ENCODE results near the gene LEO1. TPM values are rescaled to one million over a fixed set of nuclear protein-coding genes. Genes with fewer than 3 reads are reported as not detected.

Gene LEO1
- 38.2 TPM in 2 replicates for total RNA-seq

DNA sequence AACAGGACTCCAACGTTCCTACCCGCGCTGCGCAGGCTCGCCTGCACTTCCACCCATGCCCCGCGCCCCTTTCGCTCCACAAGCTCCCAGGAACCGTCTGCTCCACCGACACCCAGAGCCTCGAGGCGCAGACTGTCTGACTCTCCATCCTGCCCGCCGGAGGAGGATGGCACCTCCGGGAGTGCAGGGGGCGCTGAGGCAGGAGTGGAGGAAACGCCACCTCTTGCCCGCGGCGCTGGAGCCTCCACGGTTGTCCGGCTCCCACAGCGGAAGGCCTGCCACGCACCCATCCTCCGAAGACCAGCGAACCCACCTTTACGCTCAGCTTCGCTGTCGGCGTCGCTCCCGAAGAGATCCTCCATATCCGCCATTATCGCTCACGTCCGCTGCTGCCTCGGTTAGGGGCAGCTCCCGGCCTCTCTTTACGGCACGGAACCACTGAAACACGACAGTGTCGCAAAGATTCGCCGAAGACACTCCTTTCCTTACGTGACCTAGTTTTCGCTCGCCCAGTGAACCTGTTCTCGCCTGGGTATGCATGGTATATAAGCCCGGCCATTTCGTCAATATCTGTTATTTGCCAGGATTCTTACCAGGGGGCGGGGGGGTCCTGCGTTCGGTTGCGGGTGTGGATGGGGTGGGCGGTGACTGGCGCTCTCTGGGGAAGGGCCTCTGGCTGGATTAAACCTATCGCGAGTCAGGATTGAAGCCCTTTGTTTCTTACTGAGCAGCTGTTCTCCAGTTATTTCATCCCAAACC lies at the start of gene LEO1:
TSS of gene LEO1 (minus strand) at position 404 of the 759 bp plus-strand sequence. CDS start at position 371, 33 bp downstream.
- intact Hi-C loops (cut with micrococcal nuclease) = loop anchor here (5.0 to 10.0 kb wide), 3 partner anchors 36 to 237 kb away; partner anchors contain the start of gene LYSMD2

DNA sequence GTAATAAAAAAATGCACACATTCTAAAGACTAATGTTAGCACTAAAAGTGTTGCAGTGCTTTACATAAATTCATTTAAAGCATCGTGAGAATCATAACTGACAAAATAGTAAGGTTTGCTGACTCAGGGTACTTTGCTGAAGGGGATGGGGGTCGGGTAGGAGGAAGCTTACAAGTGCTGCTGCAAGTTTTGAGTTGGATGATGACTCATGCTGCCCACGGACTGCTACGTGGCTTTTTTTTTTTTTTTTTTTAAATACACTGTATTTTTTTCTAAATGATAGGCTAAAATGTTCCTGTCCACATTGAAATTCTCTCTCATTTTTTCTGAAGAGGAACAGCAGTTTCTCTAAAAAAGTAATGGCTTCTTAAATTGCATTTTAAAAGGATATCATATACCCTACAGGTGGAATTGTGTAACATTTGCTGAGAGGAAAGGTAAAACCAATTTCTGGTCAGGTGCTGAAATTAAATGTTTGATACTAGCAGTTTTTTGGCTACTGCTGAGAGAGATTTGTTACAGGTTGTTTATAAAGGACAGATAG lies 49.6 kb upstream of the LEO1 start:
- peak; percentile 50 for DNase-seq (ENCODE audit: low spot score)

More for the DNA sequence above, at the start of gene LEO1:
- Mint-ChIP-seq H3K27ac (peak within 1 kb of the TSS; percentile 92), H3K36me3 (ENCODE audit: low read depth) (peaks cover 23% of the 10 kb centered on the region), H3K4me3 (ENCODE audit: low read depth) (peak within 1 kb of the TSS; percentile 99), H3K9me3 (peaks cover 12% of the 10 kb centered on the region), H3K4me1 (ENCODE audit: low read depth) (peaks cover 14% of the 10 kb centered on the region), H3K27me3 (ENCODE audit: low read depth) (peaks cover 1% of the 10 kb centered on the region)
- peak; percentile 89 for DNase-seq (ENCODE audit: low spot score)

DNA sequence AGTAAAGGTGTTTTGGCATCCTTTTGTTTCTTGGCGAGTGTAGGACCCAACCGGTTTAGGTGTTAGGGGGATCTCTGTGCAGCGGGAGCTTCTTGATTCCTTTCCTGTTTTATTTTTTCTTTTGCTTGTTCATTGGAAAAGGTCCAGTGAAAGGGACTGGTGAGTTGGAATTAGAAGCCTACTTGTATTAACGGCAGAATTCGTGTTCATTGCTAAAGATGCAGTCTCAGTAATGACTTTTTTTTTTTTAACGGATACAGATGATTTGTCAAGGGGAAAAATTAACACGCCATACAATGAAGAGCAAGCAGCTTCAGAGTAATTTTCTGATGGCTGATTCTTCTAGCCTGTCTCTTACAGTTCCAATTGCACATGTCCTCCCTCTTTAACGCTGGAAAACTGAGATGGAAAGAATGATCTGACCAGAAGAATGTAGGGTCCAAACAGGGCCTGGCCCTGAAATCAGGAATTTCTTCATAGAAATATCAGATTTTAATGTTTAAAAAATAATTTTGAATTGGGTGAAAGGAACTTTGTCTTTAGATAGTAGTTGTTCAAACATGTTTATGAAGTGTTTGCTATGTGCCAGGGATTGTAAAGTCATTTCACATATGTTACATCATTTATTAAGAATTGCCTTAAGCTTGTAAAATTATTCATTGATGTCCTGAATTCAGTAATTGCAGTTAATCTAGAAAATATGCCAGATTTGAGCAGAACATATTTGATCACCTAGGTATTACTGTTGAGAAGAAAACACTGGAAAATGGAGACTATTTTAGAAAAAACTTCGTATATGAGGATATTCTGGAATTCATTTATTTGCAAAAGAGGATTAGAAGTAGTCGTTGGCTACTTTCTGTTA lies 48.9 kb upstream of the LEO1 start:
- no peaks in the 10 kb centered on the region for H3K9me3 Mint-ChIP-seq
- peak overlapping the region; percentile 95 for H3K4me3 Mint-ChIP-seq (ENCODE audit: low read depth)
- DNase-seq (ENCODE audit: low spot score) = no peak
- peak overlapping the region; percentile 95 for H3K27ac Mint-ChIP-seq
- H3K4me1 Mint-ChIP-seq (ENCODE audit: low read depth) = peaks cover 28% of the 10 kb centered on the region
- intact Hi-C loops (cut with micrococcal nuclease) = loop anchor here (1.0 to 5.0 kb wide), 5 partner anchors 7 to 202 kb away; no protein-coding TSS in a partner anchor
- H3K27me3 Mint-ChIP-seq (ENCODE audit: low read depth) = no peaks in the 10 kb centered on the region
- peaks cover 10% of the 10 kb centered on the region for H3K36me3 Mint-ChIP-seq (ENCODE audit: low read depth)

More for the DNA sequence above, 49.6 kb upstream of the LEO1 start:
- intact Hi-C loops (cut with micrococcal nuclease) = loop anchor here (1.0 to 5.0 kb wide), 5 partner anchors 8 to 201 kb away; no protein-coding TSS in a partner anchor
- Mint-ChIP-seq H3K4me1 (ENCODE audit: low read depth) (peaks cover 28% of the 10 kb centered on the region), H3K36me3 (ENCODE audit: low read depth) (peaks cover 14% of the 10 kb centered on the region), H3K4me3 (ENCODE audit: low read depth) (peak overlapping the region; percentile 95), H3K27ac (peak overlapping the region; percentile 95), H3K27me3 (ENCODE audit: low read depth) (no peaks in the 10 kb centered on the region), H3K9me3 (no peaks in the 10 kb centered on the region)

DNA sequence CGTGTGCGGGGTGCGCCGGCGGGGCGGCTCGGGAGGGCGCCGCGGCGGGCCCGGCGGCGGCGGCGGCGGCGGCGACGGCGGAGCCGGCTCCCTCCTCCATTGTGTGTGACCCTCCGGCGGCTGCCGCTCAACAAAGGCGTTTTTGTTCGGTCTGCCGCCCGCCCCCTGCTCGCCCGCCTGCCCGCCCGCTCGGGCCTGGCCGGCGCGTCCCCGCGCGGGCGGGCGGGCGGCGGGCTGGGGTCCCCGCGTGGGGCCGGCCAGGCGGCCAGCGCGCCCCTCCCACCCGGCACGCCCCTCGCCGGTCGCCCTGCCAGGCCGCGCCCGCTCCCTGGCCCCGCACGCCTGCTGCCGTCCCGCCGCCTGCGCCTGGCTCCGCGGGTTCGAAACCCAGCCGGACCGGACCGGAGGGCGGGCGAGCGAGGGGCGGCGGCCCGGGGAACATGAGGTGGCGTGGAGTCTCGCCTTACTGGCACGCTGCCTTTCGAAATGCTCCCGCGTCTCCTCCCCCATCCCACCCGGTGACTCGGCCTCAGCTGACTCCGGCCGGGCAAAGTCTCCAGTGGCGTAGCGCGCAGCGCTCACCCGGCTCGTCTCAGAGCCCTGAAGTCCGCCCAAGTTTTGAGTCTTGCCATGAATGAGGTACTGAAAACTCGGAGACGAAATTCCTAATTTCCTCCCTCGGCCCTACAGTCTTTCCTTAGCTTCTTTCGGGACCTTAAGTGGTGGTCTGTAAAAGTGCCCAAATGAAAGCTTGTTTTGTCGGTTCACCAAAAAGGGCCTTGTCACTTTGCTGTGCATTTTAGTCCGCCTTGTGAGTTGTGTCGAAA lies 48.0 kb upstream of the LEO1 start:
- H3K27ac Mint-ChIP-seq = peak overlapping the region; percentile 99
- intact Hi-C loops (cut with micrococcal nuclease) = loop anchor here (5.0 kb wide), 2 partner anchors 58 to 203 kb away; no protein-coding TSS in a partner anchor
- DNase-seq (ENCODE audit: low spot score) = peak; percentile 67
- H3K36me3 Mint-ChIP-seq (ENCODE audit: low read depth) = peaks cover 10% of the 10 kb centered on the region
- peaks cover 28% of the 10 kb centered on the region for H3K4me1 Mint-ChIP-seq (ENCODE audit: low read depth)
- peak overlapping the region; percentile 95 for H3K4me3 Mint-ChIP-seq (ENCODE audit: low read depth)
- no peaks in the 10 kb centered on the region for H3K9me3 Mint-ChIP-seq
- no peaks in the 10 kb centered on the region for H3K27me3 Mint-ChIP-seq (ENCODE audit: low read depth)

DNA sequence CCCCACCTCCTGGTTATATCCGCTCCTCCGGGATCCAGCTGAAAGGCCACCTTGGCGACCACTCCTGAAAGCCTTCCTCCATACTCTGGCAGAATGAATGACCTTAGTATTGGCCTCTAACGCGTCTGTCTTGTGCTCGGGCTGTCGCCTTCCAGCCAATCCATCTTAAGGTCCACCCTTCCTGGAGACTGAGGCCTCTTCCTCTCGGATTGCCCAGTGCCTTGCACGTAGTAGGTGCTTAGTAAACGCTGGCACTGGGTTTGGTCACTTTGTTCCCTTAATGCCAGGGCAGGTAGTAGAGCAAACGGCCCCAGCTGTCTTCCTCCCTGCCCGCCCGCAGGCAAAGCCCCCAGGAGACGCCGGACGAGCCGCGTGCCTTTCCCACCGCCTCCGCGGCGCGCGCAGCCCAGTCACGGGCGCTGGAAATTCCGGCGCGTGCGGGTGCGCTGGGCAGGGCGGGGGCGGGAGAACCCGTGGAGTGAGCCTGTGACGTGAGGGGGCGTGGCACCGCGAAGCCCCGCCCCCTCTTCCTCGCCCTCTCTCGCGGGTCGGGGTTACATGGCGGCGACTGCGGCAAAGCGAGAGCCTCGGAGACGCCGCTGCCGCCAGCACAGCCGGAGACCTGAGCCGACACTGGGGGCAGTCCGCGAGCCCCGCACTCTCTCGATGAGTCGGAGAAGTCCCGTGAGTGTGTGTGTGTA lies 47.3 kb upstream of the LEO1 start, which contains the start of gene MAPK6:
TSS of gene MAPK6 (plus strand) at position 527 of the 701 bp plus-strand sequence. CDS start 27,242 bp downstream, outside the sequence.
- peak; percentile 92 for DNase-seq (ENCODE audit: low spot score)
- Mint-ChIP-seq H3K4me1 (ENCODE audit: low read depth) (peaks cover 34% of the 10 kb centered on the region), H3K27me3 (ENCODE audit: low read depth) (no peaks in the 10 kb centered on the region), H3K36me3 (ENCODE audit: low read depth) (peaks cover 10% of the 10 kb centered on the region), H3K27ac (peak within 1 kb of the TSS; percentile 99), H3K4me3 (ENCODE audit: low read depth) (peak within 1 kb of the TSS; percentile 95), H3K9me3 (no peaks in the 10 kb centered on the region)
- intact Hi-C loops (cut with micrococcal nuclease) = no loop called here

DNA sequence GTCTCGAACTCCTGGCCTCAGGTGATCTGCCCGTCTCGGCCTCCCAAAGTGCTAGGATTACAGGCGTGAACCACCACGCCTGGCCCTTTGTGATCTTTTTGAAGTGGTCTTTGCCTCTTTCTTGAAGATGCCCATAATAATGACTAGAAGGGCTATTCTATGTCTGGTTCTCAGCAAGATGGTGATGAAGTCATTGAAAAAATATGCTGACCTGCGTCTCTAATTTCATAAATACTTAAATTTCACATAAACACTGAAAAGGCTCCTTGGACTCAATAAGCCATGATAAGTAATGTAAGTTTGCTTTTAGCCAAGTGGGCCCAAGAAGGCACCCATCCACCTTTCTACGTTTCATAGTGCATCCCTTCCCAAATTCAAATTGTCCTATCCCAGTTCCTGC lies 46.7 kb upstream of the LEO1 start:
- Mint-ChIP-seq H3K4me1 (ENCODE audit: low read depth) (peaks cover 37% of the 10 kb centered on the region), H3K27ac (peak overlapping the region; percentile 99), H3K4me3 (ENCODE audit: low read depth) (peak overlapping the region; percentile 92), H3K36me3 (ENCODE audit: low read depth) (peaks cover 10% of the 10 kb centered on the region), H3K27me3 (ENCODE audit: low read depth) (no peaks in the 10 kb centered on the region), H3K9me3 (no peaks in the 10 kb centered on the region)
- intact Hi-C loops (cut with micrococcal nuclease) = no loop called here
- no peak for DNase-seq (ENCODE audit: low spot score)

DNA sequence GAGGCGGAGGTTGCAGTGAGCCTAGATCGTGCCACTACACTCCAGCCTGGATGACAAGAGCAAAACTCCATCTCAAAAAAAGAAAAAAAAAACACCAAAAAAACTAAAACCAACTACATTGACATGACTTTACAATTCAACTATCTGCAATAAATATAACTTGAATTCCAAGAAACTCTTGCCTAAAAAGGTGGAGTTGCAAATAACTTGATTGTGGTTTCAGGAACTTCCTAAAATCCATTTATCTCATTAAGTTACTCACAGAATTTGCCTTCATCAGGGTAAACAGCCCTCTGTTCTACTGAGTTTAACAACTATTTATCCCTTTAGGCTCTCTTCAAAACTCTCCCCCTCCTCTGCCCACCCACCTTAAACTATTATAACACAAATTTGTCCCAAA lies 44.7 kb upstream of the LEO1 start:
- peaks cover 45% of the 10 kb centered on the region for H3K4me1 Mint-ChIP-seq (ENCODE audit: low read depth)
- no peaks in the 10 kb centered on the region for H3K9me3 Mint-ChIP-seq
- no peak overlapping the region for H3K4me3 Mint-ChIP-seq (ENCODE audit: low read depth)
- DNase-seq (ENCODE audit: low spot score) = no peak
- no peaks in the 10 kb centered on the region for H3K27me3 Mint-ChIP-seq (ENCODE audit: low read depth)
- peaks cover 9% of the 10 kb centered on the region for H3K36me3 Mint-ChIP-seq (ENCODE audit: low read depth)
- intact Hi-C loops (cut with micrococcal nuclease) = no loop called here
- no peak overlapping the region for H3K27ac Mint-ChIP-seq

DNA sequence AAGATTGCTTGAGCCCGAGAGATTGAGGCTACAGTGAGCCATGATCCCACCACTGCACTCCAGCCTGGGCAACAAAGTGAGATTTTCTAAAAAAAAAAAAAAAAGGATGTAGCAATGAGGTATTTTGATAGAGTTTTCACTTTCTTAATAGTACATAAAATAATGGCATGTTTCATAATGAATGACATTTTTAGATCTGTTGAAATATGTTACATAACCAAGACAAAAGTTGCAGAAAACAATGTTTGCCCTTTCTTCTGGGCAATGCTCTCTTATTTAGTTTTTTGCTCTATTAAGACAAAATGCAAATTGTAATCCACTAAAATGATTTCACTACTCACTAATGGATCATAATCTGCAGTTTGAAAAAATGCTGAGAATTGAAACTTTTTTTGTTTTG lies 43.0 kb upstream of the LEO1 start:
- no peak overlapping the region for H3K4me3 Mint-ChIP-seq (ENCODE audit: low read depth)
- no peaks in the 10 kb centered on the region for H3K27me3 Mint-ChIP-seq (ENCODE audit: low read depth)
- intact Hi-C loops (cut with micrococcal nuclease) = no loop called here
- peaks cover 46% of the 10 kb centered on the region for H3K4me1 Mint-ChIP-seq (ENCODE audit: low read depth)
- no peaks in the 10 kb centered on the region for H3K36me3 Mint-ChIP-seq (ENCODE audit: low read depth)
- no peak overlapping the region for H3K27ac Mint-ChIP-seq
- no peaks in the 10 kb centered on the region for H3K9me3 Mint-ChIP-seq
- DNase-seq (ENCODE audit: low spot score) = no peak

DNA sequence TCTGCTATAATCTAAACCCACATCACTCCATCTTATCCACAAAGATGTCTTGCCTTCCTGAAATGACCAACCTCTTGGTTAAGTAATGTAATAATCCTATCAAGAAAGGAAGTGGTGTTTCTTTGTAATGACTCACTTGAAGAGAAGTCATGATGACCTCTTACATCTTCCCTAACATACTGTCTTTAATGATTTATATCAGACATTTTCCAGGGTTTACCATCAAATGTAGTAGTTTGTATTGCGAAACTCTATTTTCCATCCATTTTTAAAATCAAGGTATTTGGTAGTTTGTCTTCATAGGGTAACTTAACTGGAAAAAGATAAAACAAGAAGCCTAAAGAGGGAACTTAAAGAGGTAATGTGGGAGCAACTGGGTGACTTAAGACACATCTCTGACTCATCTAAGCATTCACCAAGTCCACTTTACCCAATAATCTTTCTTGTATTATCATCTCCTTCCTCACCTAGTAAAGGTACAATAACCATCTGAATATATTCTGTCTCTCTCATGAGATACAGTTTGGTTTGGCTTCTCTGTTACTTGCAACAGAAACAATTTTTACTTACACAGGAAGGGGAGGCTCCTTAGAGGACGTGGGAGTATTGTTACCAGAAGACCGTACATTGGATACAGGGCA lies 41.7 kb upstream of the LEO1 start:
- Mint-ChIP-seq H3K9me3 (no peaks in the 10 kb centered on the region), H3K27ac (peak overlapping the region; percentile 88), H3K27me3 (ENCODE audit: low read depth) (no peaks in the 10 kb centered on the region), H3K4me1 (ENCODE audit: low read depth) (peaks cover 51% of the 10 kb centered on the region), H3K36me3 (ENCODE audit: low read depth) (no peaks in the 10 kb centered on the region), H3K4me3 (ENCODE audit: low read depth) (no peak overlapping the region)
- no peak for DNase-seq (ENCODE audit: low spot score)
- intact Hi-C loops (cut with micrococcal nuclease) = loop anchor here (1.0 kb wide), 3 partner anchors 8 to 31 kb away; no protein-coding TSS in a partner anchor

DNA sequence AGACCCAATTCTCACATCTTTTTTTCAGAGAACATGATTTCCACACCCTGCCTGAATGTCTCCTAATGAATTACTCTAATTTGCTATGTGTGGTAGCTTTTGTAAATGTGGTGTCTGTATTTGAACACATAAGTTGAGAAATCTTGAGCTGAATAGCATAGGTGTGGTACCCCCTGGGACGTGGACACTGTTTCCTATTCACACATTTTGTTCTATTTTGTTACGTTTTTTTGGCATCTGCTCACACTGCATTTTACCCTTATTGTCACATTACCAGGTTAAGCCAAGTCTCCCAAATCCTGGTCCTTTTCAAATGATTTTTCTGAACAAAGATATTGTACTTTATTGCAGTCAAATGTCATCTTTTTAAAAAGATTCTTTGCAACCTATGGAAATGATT lies 40.6 kb upstream of the LEO1 start:
- Mint-ChIP-seq H3K27me3 (ENCODE audit: low read depth) (no peaks in the 10 kb centered on the region), H3K4me1 (ENCODE audit: low read depth) (peaks cover 53% of the 10 kb centered on the region), H3K4me3 (ENCODE audit: low read depth) (no peak overlapping the region), H3K9me3 (no peaks in the 10 kb centered on the region), H3K27ac (peak overlapping the region; percentile 12), H3K36me3 (ENCODE audit: low read depth) (no peaks in the 10 kb centered on the region)
- intact Hi-C loops (cut with micrococcal nuclease) = no loop called here
- DNase-seq (ENCODE audit: low spot score) = no peak

DNA sequence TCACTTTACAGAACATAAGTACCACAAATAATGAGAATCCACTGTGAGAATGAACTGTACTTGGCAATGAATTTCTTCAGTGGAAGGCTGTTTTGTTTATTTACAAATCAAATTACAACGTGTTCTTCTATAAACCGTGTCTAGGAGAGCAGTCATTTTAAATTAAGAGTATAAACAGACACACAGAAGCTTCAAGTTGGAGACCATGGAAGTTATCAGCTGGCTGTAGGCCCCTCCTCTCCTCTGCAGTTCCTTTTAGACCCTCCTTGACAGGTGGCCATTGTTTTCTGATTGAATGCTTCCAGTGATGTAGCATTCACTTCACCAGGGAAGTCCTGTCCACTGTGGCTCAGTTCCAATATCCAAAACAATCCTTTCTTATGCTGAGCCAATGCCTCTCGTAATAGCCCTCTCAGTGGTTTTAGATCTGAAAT lies 40.1 kb upstream of the LEO1 start:
- no peak for DNase-seq (ENCODE audit: low spot score)
- Mint-ChIP-seq H3K27ac (peak overlapping the region; percentile 12), H3K4me1 (ENCODE audit: low read depth) (peaks cover 57% of the 10 kb centered on the region), H3K27me3 (ENCODE audit: low read depth) (no peaks in the 10 kb centered on the region), H3K36me3 (ENCODE audit: low read depth) (no peaks in the 10 kb centered on the region), H3K4me3 (ENCODE audit: low read depth) (no peak overlapping the region), H3K9me3 (no peaks in the 10 kb centered on the region)
- intact Hi-C loops (cut with micrococcal nuclease) = no loop called here
